ENCODE measurements around the gene GALNT10.

The GALNT10 gene

GRCh38 chr5:154300207-154300883 lies 109.8 kb downstream of the GALNT10 start:
- no peak for DNase-seq

- no peak for DNase-seq
Measured at GRCh38 chr5:154301726-154302125, 111.2 kb downstream of the GALNT10 start.

GRCh38 chr5:154302161-154302560 lies 111.6 kb downstream of the GALNT10 start:
- DNase-seq: no peak

GRCh38 chr5:154303133-154303532 lies 112.6 kb downstream of the GALNT10 start:
- DNase-seq: no peak

- DNase-seq: no peak
Measured at GRCh38 chr5:154308443-154309370, 118.2 kb downstream of the GALNT10 start.

GRCh38 chr5:154309371-154309745 lies 118.8 kb downstream of the GALNT10 start:
- DNase-seq: no peak

GRCh38 chr5:154309805-154310204 lies 119.3 kb downstream of the GALNT10 start:
- DNase-seq: peak; percentile 27 to 29

GRCh38 chr5:154311362-154311761 lies 120.8 kb downstream of the GALNT10 start:
- peak; percentile 26 to 39 for DNase-seq

- no peak for DNase-seq
Measured at GRCh38 chr5:154312000-154312399, 121.5 kb downstream of the GALNT10 start.

GRCh38 chr5:154312576-154312975 lies 122.0 kb downstream of the GALNT10 start:
- DNase-seq: no peak

- DNase-seq: no peak
Measured at GRCh38 chr5:154313360-154314017, 123.0 kb downstream of the GALNT10 start.

- DNase-seq: no peak
Measured at GRCh38 chr5:154315196-154315595, 124.7 kb downstream of the GALNT10 start.

- no peak for DNase-seq
Measured at GRCh38 chr5:154315756-154316155, 125.2 kb downstream of the GALNT10 start.

GRCh38 chr5:154316223-154316935 lies 125.8 kb downstream of the GALNT10 start:
- no peak for DNase-seq

- no peak for DNase-seq
Measured at GRCh38 chr5:154317916-154318315, 127.4 kb downstream of the GALNT10 start.

- DNase-seq: no peak
Measured at GRCh38 chr5:154318691-154319090, 128.2 kb downstream of the GALNT10 start.

- DNase-seq: no peak
Measured at GRCh38 chr5:154319736-154320135, 129.2 kb downstream of the GALNT10 start.

- DNase-seq: no peak
Measured at GRCh38 chr5:154320224-154321089, 129.9 kb downstream of the GALNT10 start.

GRCh38 chr5:154321546-154321945 lies 131.0 kb downstream of the GALNT10 start:
- no peak for DNase-seq

- no peak for DNase-seq
Measured at GRCh38 chr5:154324033-154324432, 133.5 kb downstream of the GALNT10 start.

GRCh38 chr5:154325566-154325965 lies 135.0 kb downstream of the GALNT10 start:
- no peak for DNase-seq

- DNase-seq: no peak
Measured at GRCh38 chr5:154329062-154329461, 138.5 kb downstream of the GALNT10 start.
